K562 (cell line): ENCODE results near the gene TMEM176B. TPM values are rescaled to one million over a fixed set of nuclear protein-coding genes. Genes with fewer than 3 reads are reported as not detected.

Experiments used
- ATAC-seq: fragments of 200-7000 bp; cut with Tn5 transposase; 3 replicates; pipeline ENCODE4 v1.9.1; 2020; ENCODE audit warnings: moderate library complexity
- BruUV-seq: library from RNA; stranded (reverse); fragments of 400-500 nt; replicated peaks from 2 replicates; lab custom pipeline; 2021; lab: Mats Ljungman, UMichigan
- CTCF ChIA-PET: fragments of 300-600 bp; formaldehyde crosslinking; extraction: SDS; loops from one replicate; lab custom pipeline; 2021; ENCODE audit warnings: low intra/inter-chr PET ratio; lab: Yijun Ruan, JAX
- POLR2A ChIA-PET: fragments of 300-600, 350-650 bp; sonication (Branson Sonifier 250); formaldehyde crosslinking; extraction: SDS; loops from one replicate; lab custom pipeline; 2021; ENCODE audit warnings: antibody characterized with exemption, inconsistent platforms; lab: Yijun Ruan, JAX
- DNase-seq, 4 experiments: peaks; one replicate each; pipeline versions ENCODE4 v3.0.0 to v3.0.0-alpha.2; 2011 to 2018; ENCODE audit warnings: low spot score in 3 of 4, mixed read lengths in 3 of 4; ENCODE audit errors: extremely low read depth in 1 of 4
- FAIRE-seq: peaks from 2 replicates; lab custom pipeline; 2011; peaks lifted over from hg19 to GRCh38; lab: Jason Lieb, UNC
- H2AFZ ChIP-seq: 2 replicates; pipeline ENCODE4 v1.6.0; 2011; ENCODE audit warnings: low read depth, low read length, control low read depth, inconsistent platforms
- H3K27ac ChIP-seq: fragments of 200-600 bp; 3 replicates; pipeline ENCODE4 v1.8.0; 2011; ENCODE audit warnings: low read depth, mild to moderate bottlenecking, control low read depth, inconsistent platforms, low read length, moderate library complexity, mixed read lengths; ENCODE audit errors: extremely low read depth
- H3K27me3 ChIP-seq, 2 experiments: fragments of 300-600 bp in 1 of 2; 2 replicates in 1 of 2; 3 replicates in 1 of 2; pipeline versions ENCODE4 v1.6.0 to v1.8.0; 2011; ENCODE audit warnings: inconsistent platforms in 2 of 2, low read length in 2 of 2, mild to moderate bottlenecking in 1 of 2, mixed read lengths in 1 of 2, moderate library complexity in 1 of 2; ENCODE audit not compliant: control insufficient read depth in 2 of 2, insufficient read depth in 2 of 2
- H3K36me3 ChIP-seq: fragments of 300-600 bp; 3 replicates; pipeline ENCODE4 v1.8.0; 2011; ENCODE audit warnings: mild to moderate bottlenecking, low read length, inconsistent platforms; ENCODE audit not compliant: control insufficient read depth, insufficient read depth
- H3K4me1 ChIP-seq, 2 experiments: fragments of 200-600 bp in 1 of 2; replicated peaks in 1 of 2; 2 replicates in 1 of 2; 3 replicates in 1 of 2; pipeline versions ENCODE4 v1.5.1 to v1.8.0; 2011; ENCODE audit warnings: inconsistent platforms in 2 of 2, low read length in 2 of 2, mild to moderate bottlenecking in 1 of 2, mixed read lengths in 1 of 2, moderate library complexity in 1 of 2; ENCODE audit not compliant: control insufficient read depth in 2 of 2, insufficient read depth in 2 of 2
- H3K4me2 ChIP-seq: 2 replicates; pipeline ENCODE4 v1.6.1; 2011; ENCODE audit warnings: low read length, control low read depth, inconsistent platforms, mixed read lengths; ENCODE audit not compliant: insufficient read depth
- H3K4me3 ChIP-seq: fragments of 200-600 bp; sonication (generic), shearing (Covaris generic); 2 replicates; pipeline ENCODE4 v1.5.1; 2016; ENCODE audit warnings: control low read depth, inconsistent platforms
- H3K79me2 ChIP-seq: fragments of 200-600 bp; 3 replicates; pipeline ENCODE4 v1.8.0; 2011; ENCODE audit warnings: low read length, inconsistent platforms; ENCODE audit not compliant: control insufficient read depth, insufficient read depth
- H3K9ac ChIP-seq, 2 experiments: 2 replicates each; pipeline versions ENCODE4 v1.6.0 to v1.6.1; 2011; ENCODE audit warnings: low read depth in 2 of 2, low read length in 2 of 2, control low read depth in 1 of 2, inconsistent platforms in 1 of 2, mild to moderate bottlenecking in 1 of 2, mixed read lengths in 1 of 2; ENCODE audit not compliant: insufficient read depth in 1 of 2
- H3K9me1 ChIP-seq: one replicate; pipeline ENCODE4 v1.6.0; 2011; ENCODE audit warnings: inconsistent platforms, mild to moderate bottlenecking, low read length, moderate library complexity; ENCODE audit not compliant: control insufficient read depth, insufficient read depth
- H3K9me3 ChIP-seq: replicated peaks from 2 replicates; pipeline ENCODE4 v1.5.1; 2011; ENCODE audit warnings: low read depth, low read length, inconsistent platforms; ENCODE audit not compliant: control insufficient read depth, insufficient read depth
- H4K20me1 ChIP-seq: replicated peaks from 2 replicates; pipeline ENCODE4 v1.6.1; 2011; ENCODE audit warnings: low read length, inconsistent platforms, mixed read lengths; ENCODE audit not compliant: control insufficient read depth, insufficient read depth
- BCLAF1 ChIP-seq, 2 experiments: fragments of 450-650 bp in 1 of 2; IDR thresholded peaks; 2 replicates each; pipeline ENCODE4 v1.6.1; 2011 to 2017; ENCODE audit warnings: low read depth in 2 of 2, antibody characterized with exemption in 1 of 2, borderline replicate concordance in 1 of 2, low read length in 1 of 2, mild to moderate bottlenecking in 1 of 2, mixed read lengths in 1 of 2; ENCODE audit not compliant: control insufficient read depth in 1 of 2
- GMEB1 ChIP-seq: fragments of 250-450 bp; sonication (Bioruptor Pico); IDR thresholded peaks from 2 replicates; pipeline ENCODE4 v1.4.0; 2020; ENCODE audit warnings: mild to moderate bottlenecking
- OTX1 ChIP-seq: fragments of 450-650 bp; formaldehyde crosslinking; IDR thresholded peaks from 2 replicates; pipeline ENCODE4 v1.4.0; 2022; ENCODE audit warnings: mild to moderate bottlenecking
- SMARCB1 ChIP-seq: IDR thresholded peaks from 2 replicates; pipeline ENCODE4 v1.6.1; 2011; ENCODE audit warnings: improper control_type of control experiment, low read depth; ENCODE audit not compliant: insufficient read length
- ZHX1 ChIP-seq: fragments of 150-350 bp; conservative IDR thresholded peaks from 2 replicates; pipeline ENCODE4 v1.6.1; 2014; ENCODE audit warnings: low read length
- ZNF655 ChIP-seq: fragments of 250-450 bp; sonication (Bioruptor Pico); IDR thresholded peaks from 2 replicates; pipeline ENCODE4 v1.5.0; 2021
- ZNF668 ChIP-seq: fragments of 250-450 bp; sonication (Bioruptor Pico); IDR thresholded peaks from 2 replicates; pipeline ENCODE4 v1.8.0; 2022; ENCODE audit warnings: mild to moderate bottlenecking, inconsistent platforms
- WGBS: fragments of 100-300 bp; shearing (Covaris generic); methylation state at CpG from one replicate; pipeline ENCODE4 v1.1.6; 2016; ENCODE audit warnings: low coverage, mixed read lengths; ENCODE audit not compliant: insufficient coverage; ENCODE audit errors: missing lambda C conversion rate; 5-methylcytosine and 5-hydroxymethylcytosine counted together
- in situ Hi-C: fragments of 300-500 bp; cut with MboI; formaldehyde crosslinking; loops from 4 replicates; pipeline ENCODE4 v1.15.0; 2018; ENCODE audit warnings: inconsistent platforms, mixed read lengths
- intact Hi-C: fragments of 100-400 bp; cut with micrococcal nuclease; formaldehyde crosslinking; loops from 2 replicates; pipeline ENCODE4 v1.14.2; 2022
- polyA plus RNA-seq, 8 experiments: library from polyadenylated mRNA; depleted of rRNA in 4 of 8; stranded (reverse) in 5 of 8; unstranded in 3 of 8; fragments of >200 nt; fragmentation: Nextera tagmentation in 2 of 8; fragmentation: Illumina TruSeq in 1 of 8; extraction: Ambion mirVana in 2 of 8; extraction: Trizol in 1 of 8; gene quantifications; 2 replicates each; pipeline versions ENCODE4 v1.2.1 to v1.2.3, GENCODE V29; 2011 to 2014; ENCODE audit warnings: inconsistent platforms in 1 of 8, missing spikeins in 1 of 8
- total RNA-seq, 7 experiments: library from RNA; depleted of rRNA in 6 of 7; stranded (reverse); fragments of >200 nt in 6 of 7; fragmentation: Illumina TruSeq in 2 of 7; extraction: Trizol in 2 of 7; gene quantifications; 2 replicates each; pipeline versions ENCODE4 v1.2.1 to v1.2.3, GENCODE V29; 2011 to 2021; ENCODE audit warnings: low replicate concordance in 1 of 7

The TMEM176B gene
- total and polyA plus RNA-seq, 9 of the 15 experiments (the other 6 are each of a cell fraction or from before 2014, with no cell fraction given): 0.19 to 0.60 TPM; not detected in 7

GRCh38 chr7:150846291-150847115, 46.3 kb upstream of the TMEM176B start:
- Histone ChIP-seq H3K9me1 (no peaks in the 10 kb centered on the region), H3K4me2 (no peak overlapping the region), H3K27ac (no peak overlapping the region), H3K9me3 (no peaks in the 10 kb centered on the region), H3K4me1 (no peaks in the 10 kb centered on the region), H3K27me3 (peaks cover 72 to 78% of the 10 kb centered on the region in 2 experiments), H3K79me2 (no peaks in the 10 kb centered on the region), H2AFZ (no peak overlapping the region), H3K36me3 (no peaks in the 10 kb centered on the region), H3K4me3 (no peak overlapping the region), H4K20me1 (peaks cover under 1% of the 10 kb centered on the region; the same call in 1 of the 2 replicates), H3K9ac (no peak overlapping the region)
- DNase-seq (no peak), ATAC-seq (no peak), FAIRE-seq (no peak)
- no TSS peak for BruUV-seq
- no peak for TF ChIP-seq ZNF655
- no peak for TF ChIP-seq GMEB1 (CRISPR knock-in tag)
- no peak for TF ChIP-seq ZNF668 (CRISPR knock-in tag)
- no peak for TF ChIP-seq BCLAF1 (IDR thresholded peaks at IDR 0.05; ENCODE audit: borderline replicate concordance in 1 of 2, control insufficient read depth in 1 of 2, low read depth in 2 of 2, low read length in 1 of 2)
- TF ChIP-seq OTX1: no peak
- TF ChIP-seq SMARCB1: no peak
- TF ChIP-seq ZHX1: no peak
- CTCF ChIA-PET: no interaction called here
- 1% methylated on average over 14 of the region's 14 CpGs for WGBS
- POLR2A ChIA-PET: interaction anchor here (0.6 to 1.3 kb wide), 5 partner anchors 10 to 92 kb away, joined by 3 to 5 read pairs (median 3); no protein-coding TSS in a partner anchor
- intact Hi-C loops: no loop called here
- in situ Hi-C loops: no loop called here
